NCI-H774 (cell line): ENCODE data around the gene AACS.
"Not testable (repeated sequence)": the region's sequence is repeated elsewhere in the genome, so short reads cannot be mapped to it uniquely, and the experiment has no call there.

ENCODE experiments used
- DNase-seq: peaks from one replicate; lab custom pipeline; 2025; lab: John Stamatoyannopoulos, UW

AACS gene

DNA sequence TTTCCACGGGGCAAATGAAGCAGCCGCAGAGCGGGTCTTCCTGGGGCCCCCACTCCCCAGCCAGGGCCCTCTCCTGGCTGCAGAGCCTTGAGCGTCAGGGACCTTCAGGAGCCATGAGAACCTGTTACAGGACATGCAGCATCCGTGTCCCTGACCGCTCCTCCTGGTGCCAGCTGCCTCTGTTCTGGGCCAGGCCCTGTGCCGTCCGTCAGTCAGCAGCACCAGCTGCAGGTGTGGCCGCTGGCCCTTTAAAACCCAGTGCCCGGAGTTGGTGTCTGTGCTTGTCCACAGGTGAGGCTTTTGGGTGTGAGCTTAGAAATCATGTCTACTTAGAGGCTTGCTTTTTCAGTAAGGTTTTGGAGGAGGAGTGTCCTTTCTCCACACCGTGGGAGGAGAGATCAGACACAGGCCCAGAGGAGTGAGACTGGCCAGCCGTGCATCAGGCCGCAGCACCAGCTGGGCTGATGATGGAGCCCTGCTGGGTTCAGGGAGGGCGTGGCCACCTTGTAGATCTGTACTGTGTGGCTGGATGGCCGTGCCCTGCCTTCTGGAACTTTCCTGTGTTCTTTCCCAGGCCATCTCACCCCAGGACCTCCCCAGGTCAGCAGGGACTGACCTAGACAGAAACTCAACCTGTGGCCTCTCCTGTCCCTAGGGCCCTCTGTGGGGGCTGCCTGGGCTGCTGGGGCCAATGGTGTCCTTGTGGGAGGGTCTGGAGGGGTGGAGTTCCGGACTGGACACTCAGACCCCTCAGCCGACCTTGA, 27.1 kb downstream of the AACS start:
- no peak for DNase-seq

DNA sequence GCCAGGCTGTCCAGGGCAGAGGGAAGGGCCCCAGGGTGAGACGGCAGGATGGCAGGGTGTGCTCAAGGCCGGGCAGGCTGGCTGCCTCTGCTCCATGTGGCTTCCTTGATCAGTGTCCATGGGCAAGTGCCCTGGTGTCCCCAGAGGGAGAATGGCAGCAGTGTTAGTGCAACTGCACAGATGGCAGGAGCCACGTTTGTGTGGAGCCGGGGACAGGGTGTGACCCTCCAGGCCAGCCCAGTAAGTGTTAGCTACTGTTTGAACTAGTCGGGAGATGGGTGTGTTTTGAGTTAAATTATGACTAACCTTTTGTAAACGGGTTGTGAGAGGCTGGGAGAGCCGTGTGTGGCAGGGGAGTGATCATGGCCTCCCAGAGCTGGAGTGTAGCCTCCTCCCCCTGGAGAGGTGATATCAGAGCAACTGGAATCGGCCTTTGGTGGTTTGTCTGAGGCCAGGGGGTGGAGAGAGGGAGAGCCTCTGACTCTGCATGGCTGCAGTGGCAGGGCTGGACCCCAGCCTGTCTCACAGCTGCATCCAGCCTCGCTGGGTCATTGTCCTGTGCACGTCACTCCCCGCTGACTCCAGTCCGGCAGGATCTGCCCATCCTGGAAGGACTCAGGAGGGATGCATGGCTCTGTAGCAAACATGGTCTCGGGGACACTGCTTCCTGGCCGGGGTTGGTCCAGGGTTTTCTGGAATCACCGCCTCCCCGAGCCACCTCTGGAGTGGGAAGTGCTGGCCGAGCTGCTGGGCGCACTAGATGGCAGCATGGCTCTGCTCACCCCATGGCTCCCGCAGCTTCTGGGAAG, 27.8 kb downstream of the AACS start:
- no peak for DNase-seq

- no peak for DNase-seq
Measured at GRCh38 chr12:125093681-125094330, 28.6 kb downstream of the AACS start.

DNA sequence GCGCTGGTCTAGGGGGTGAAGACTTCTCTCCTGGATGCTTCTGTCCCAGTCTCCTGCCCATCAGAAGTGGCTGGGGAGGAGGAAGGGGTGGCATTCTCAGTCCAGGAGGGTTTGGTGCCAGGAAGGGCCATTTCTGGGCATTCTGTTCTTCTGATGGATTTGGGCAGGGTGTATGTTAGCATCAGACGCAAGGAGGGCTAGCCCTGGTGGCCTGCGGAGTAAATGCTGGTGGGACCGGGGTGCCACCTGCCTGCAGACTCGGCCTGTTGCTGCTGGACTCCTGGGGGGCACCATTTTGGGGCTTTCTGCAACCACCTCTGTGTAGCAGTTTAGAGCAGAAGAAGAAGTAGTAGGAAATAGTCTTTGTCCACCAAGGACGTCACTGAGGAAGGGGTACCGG, 31.7 kb downstream of the AACS start:
- DNase-seq, result no peak

DNA sequence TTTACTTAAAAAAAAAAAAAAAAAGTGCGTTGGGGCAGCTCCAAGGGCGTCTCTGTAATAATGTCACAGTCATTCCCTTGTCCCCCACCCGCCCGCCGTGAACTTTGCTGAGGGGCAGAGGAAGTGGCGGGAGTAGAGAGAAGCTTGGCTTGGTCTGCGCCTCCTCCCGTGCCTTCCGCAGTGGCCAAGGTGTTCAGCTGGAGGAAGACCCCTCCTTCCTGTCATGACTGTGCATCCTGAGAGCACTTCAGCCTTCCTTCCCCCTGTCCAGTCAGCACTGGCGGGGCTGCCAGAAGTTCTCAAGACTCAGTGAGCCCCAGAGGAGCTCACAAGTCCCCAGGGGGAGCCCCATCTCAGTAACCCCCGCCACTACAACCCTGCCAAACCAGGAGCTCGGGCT, 32.2 kb downstream of the AACS start:
- no peak for DNase-seq

- DNase-seq, result no peak
Measured at GRCh38 chr12:125098676-125099408, 33.6 kb downstream of the AACS start.

DNA sequence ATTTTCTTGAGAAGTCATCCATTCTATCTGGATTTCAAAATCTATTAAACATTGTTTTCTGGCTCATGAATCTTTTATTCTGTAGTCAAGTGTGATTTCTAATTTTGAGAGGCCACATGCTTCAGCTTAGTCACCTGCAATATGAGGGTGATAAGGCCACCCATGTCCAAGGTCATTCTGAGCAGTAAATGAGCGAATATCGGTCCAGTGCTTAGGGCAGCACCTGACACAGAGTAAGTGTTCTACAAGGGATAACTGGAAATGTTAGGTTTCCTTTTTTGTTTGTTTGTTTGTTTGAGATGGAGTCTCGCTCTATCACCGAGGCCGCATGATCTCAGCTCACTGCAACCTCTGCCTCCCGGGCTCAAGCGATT, 34.2 kb downstream of the AACS start:
- DNase-seq, result no peak

GRCh38 chr12:125100551-125101434, 35.6 kb downstream of the AACS start:
- DNase-seq, result no peak

DNA sequence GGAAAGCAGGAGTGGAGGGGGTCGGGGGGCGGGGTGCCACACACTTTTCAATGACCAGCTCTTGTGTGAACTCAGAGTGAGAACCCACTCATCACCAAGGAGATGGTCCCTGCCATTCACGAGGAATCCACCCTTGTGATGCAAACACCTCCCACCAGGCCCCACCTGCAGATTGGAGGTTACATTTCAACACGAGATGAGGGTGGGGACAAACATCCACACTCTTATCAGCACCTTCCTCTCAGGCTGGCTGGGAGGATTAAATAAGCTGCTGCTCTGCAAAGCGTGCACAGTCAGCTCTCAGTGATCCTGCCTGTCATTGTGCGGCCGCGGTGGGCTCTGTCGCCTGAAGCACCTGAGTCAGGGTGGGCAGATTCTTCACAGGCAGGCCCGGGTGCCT, 39.7 kb downstream of the AACS start:
- no peak for DNase-seq

DNA sequence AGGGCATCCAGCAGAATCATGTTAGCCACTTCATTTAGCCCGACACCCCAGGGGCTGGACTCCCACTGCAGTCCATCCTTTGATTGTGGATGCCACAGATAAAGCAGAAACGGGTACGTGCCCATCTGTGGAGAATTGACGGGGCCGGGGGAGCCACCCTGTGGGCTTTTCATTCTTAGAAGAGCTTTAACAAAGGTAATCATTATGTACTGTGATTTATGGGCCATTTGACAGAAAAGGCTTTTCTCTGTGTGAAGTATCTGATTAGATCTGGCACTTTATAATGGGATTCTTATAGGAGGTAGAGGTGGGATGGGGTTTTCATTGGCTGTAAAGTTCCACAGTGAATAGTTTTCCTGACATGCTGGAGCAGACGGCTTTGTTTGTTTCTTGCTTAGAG, 40.4 kb downstream of the AACS start:
- DNase-seq, result no peak

DNA sequence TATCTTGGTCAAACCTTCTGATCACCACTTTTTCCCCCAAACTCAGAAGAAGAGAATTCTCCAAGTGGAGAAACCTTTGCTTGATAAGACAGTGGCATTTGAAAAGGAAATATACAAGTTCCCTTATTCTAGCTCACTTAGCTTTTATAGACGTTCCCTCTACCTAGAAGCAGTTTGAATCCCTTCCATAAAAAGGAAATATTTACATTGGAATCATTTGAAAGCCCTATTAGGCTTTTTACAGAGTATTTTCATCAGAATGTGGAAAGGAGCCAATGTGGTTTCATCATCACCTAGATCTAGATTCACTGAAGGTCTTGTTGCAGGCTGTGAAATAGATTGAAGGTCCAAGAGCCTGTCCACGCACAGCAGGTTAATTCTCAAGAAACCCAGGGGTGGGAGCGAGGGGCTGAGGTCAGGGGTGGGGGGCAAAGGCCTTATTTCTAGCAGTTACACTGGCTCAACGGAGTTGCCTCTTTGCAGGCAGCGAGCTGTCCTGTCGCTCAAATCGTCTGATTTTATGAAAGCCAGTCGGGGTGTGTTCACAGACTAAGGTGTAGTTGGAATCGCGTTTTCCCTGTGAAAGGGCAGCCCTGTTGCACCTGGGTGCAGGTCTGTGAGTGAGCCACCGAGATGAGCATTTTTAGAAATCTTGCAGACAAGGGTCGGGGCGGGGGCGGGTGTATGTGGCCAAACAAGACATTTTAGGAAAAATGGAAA, 45.6 kb downstream of the AACS start:
- DNase-seq, result no peak

- DNase-seq, result no peak
Measured at GRCh38 chr12:125111403-125111802, 46.2 kb downstream of the AACS start.

GRCh38 chr12:125112614-125113013, 47.4 kb downstream of the AACS start:
- DNase-seq, result not testable (repeated sequence)

DNA sequence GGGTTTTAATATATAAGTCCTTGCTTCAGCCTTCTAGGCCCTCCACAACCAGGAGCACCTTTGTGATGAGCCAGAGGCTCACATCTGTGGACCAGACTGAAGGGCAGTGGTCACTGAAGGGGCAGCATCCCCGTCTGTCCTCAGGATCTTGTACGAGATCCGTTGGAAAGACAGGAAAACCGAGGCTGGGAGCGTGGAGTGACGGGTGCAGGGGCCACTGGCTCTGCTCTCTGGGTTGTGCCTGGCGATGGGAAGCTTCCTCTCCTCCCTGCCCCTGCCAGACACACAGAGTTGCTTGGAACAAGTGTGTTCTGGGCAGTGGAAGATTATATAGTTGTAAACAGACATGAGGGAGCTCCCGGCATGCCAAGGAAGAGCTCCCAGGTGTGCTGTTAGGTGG, 48.0 kb downstream of the AACS start:
- DNase-seq, result no peak

GRCh38 chr12:125113789-125114188, 48.6 kb downstream of the AACS start:
- no peak for DNase-seq

DNA sequence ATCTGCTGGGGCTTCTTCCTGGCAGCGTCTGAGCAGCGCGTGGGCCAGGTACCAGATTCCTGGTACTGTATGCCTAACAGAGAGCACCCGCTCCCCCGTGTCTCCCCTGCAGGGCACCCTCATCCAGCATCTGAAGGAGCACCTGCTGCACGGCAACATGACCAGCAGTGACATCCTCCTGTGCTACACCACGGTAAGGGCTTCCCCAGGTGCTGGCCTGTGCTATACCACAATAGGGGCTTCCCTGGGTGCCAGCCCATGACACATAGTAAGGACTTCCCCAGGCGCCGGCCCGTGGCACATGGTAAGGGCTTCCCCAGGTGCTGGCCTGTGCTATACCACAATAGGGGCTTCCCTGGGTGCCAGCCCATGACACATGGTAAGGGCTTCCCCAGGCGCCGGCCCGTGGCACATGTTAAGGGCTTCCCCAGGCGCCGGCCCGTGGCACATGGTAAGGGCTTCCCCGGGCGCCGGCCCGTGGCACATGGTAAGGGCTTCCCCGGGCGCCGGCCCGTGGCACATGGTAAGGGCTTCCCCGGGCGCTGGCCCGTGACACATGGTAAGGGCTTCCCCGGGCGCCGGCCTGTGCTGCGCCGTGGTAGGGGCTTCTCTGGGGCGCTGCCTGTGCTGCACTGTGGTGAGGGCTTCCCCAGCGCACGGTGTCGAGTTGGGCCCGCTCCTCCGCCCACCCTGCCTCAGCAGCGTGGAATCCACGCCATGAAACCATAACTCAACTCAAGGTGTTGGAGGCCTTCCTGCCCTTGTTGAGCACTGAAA, 49.3 kb downstream of the AACS start:
- no peak for DNase-seq

DNA sequence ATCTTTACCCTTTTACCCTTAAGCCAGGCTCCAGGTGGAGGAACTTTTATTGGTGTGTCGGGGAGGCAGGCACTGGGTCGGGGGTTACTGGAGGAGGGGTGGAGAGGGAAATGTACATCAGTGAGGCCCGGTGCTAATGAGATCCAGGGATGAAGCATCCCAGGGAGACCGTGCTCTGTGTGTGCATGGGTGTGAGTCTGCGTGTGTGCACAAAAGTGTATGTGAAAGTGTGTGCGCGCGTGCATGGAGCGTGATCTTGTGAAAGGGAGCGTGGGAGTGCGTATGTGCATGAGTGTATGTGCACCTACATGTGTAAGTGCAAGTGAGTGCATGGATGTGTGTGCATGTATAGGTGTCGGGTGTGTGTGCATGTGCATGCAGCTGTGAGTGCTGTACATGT, 55.3 kb downstream of the AACS start:
- no peak for DNase-seq

DNA sequence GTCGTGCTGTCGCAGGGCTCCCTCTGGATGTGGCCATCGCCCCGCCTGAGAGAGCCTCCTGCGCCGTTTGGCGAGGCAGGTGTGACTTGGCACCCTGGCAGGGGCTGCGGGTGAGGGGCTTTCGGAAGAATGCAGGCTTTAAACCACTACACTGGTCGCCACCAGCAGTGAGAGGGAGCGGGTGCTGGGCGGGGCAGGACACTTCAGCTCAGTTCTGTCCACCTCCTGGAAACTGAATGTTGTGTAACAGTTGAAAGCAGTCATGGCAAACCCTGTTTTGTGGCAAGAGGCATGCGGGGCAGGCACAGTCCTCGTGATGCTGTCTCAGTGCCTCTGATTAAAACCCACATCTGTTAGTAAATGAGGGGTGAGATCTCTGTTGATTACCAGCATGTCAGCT, 55.9 kb downstream of the AACS start:
- DNase-seq, result no peak

GRCh38 chr12:125122668-125123067, 57.4 kb downstream of the AACS start:
- DNase-seq, result no peak
